CD8-positive, alpha-beta memory T cell (primary cell): ENCODE results near the gene RBM17. TPM values are rescaled to one million over a fixed set of nuclear protein-coding genes. Genes with fewer than 3 reads are reported as not detected.
"Not testable (repeated sequence)": the region's sequence is repeated elsewhere in the genome, so short reads cannot be mapped to it uniquely, and the experiment has no call there.

Source experiments
- CTCF ChIA-PET: fragments of 350-600 bp; sonication (Branson Sonifier 250); formaldehyde crosslinking; loops from one replicate; lab custom pipeline; 2021; ENCODE audit warnings: antibody characterized with exemption; lab: Charles Lee
- POLR2A ChIA-PET: fragments of 350-600 bp; sonication (Branson Sonifier 250); formaldehyde crosslinking; loops from one replicate; lab custom pipeline; 2021; ENCODE audit warnings: antibody characterized with exemption; lab: Charles Lee
- DNase-seq, 5 donors: peaks; one replicate each; pipeline versions ENCODE4 v3.0.0 to v3.0.0-alpha.2; 2020 to 2022; ENCODE audit warnings: mixed read lengths in 1 of 5
- H3K27ac ChIP-seq: one replicate; pipeline ENCODE4 v1.7.0; 2013; ENCODE audit warnings: low read depth, mild to moderate bottlenecking, low read length, moderate library complexity
- H3K27me3 ChIP-seq: 2 replicates; pipeline ENCODE4 v1.7.0; 2013; ENCODE audit warnings: low read length, mild to moderate bottlenecking; ENCODE audit not compliant: insufficient read depth, poor library complexity, severe bottlenecking
- H3K36me3 ChIP-seq: 2 replicates; pipeline ENCODE4 v1.7.0; 2013; ENCODE audit warnings: mild to moderate bottlenecking, low read length, moderate library complexity; ENCODE audit not compliant: insufficient read depth
- H3K4me1 ChIP-seq: 2 replicates; pipeline ENCODE4 v1.7.0; 2013; ENCODE audit warnings: mild to moderate bottlenecking, low read length, moderate library complexity; ENCODE audit not compliant: insufficient read depth
- H3K4me3 ChIP-seq: 2 replicates; pipeline ENCODE4 v1.7.0; 2013; ENCODE audit warnings: mild to moderate bottlenecking, low read length
- H3K9me3 ChIP-seq: 2 replicates; pipeline ENCODE4 v1.7.0; 2013; ENCODE audit warnings: mild to moderate bottlenecking, low read length
- H3K27ac Mint-ChIP-seq, 8 donors: one replicate each; pipeline ENCODE4 v1.8.0; 2020 to 2021; ENCODE audit warnings: mixed read lengths in 8 of 8, mild to moderate bottlenecking in 6 of 8, inconsistent platforms in 3 of 8, moderate library complexity in 3 of 8
- H3K27me3 Mint-ChIP-seq, 2 donors: one replicate each; pipeline ENCODE4 v1.8.0; 2020 to 2021; ENCODE audit warnings: mixed read lengths in 2 of 2, mild to moderate bottlenecking in 1 of 2, moderate library complexity in 1 of 2
- H3K36me3 Mint-ChIP-seq, 3 donors: one replicate each; pipeline ENCODE4 v1.8.0; 2020 to 2021; ENCODE audit warnings: mixed read lengths in 3 of 3, inconsistent platforms in 1 of 3, mild to moderate bottlenecking in 1 of 3
- H3K4me1 Mint-ChIP-seq, 3 donors: one replicate each; pipeline ENCODE4 v1.8.0; 2020 to 2021; ENCODE audit warnings: mixed read lengths in 3 of 3, inconsistent platforms in 1 of 3, mild to moderate bottlenecking in 1 of 3
- H3K4me3 Mint-ChIP-seq, 7 donors: one replicate each; pipeline ENCODE4 v1.8.0; 2020 to 2021; ENCODE audit warnings: mixed read lengths in 7 of 7, mild to moderate bottlenecking in 6 of 7, moderate library complexity in 4 of 7, inconsistent platforms in 2 of 7
- H3K9me3 Mint-ChIP-seq, 5 donors: one replicate each; pipeline ENCODE4 v1.8.0; 2020 to 2022; ENCODE audit warnings: mixed read lengths in 5 of 5, mild to moderate bottlenecking in 3 of 5, moderate library complexity in 2 of 5, inconsistent platforms in 1 of 5
- polyA plus RNA-seq: library from polyadenylated mRNA; unstranded; fragments of 300-500 nt; fragmentation: Illumina TruSeq; gene quantifications from one replicate; pipeline ENCODE4 v1.2.3, GENCODE V29; 2021
- total RNA-seq, 2 experiments: library from RNA; stranded (reverse); gene quantifications; one replicate each; pipeline ENCODE4 v1.2.3, GENCODE V29; 2021

Gene RBM17
- total and polyA plus RNA-seq, 3 experiments from 2014 or later: 91.8 to 282 (median 269) TPM

- H3K9me3 Mint-ChIP-seq: no peaks in the 10 kb centered on the region
- peak overlapping the region in 3 of 8 donors; percentile 2 to 70 (median 17) for H3K27ac Mint-ChIP-seq
- POLR2A ChIA-PET: no interaction called here
- peaks cover 0 to 3% of the 10 kb centered on the region in 2 donors for H3K27me3 Mint-ChIP-seq
- Histone ChIP-seq H3K4me1 (peaks cover 26% of the 10 kb centered on the region), H3K9me3 (no peaks in the 10 kb centered on the region), H3K36me3 (peaks cover 15% of the 10 kb centered on the region), H3K27ac (no peak overlapping the region), H3K27me3 (no peaks in the 10 kb centered on the region), H3K4me3 (no peak overlapping the region)
- H3K4me3 Mint-ChIP-seq: no peak overlapping the region
- DNase-seq: no peak
- peaks cover 44 to 60% (median 57%) of the 10 kb centered on the region in 3 donors for H3K4me1 Mint-ChIP-seq
- H3K36me3 Mint-ChIP-seq: peaks cover 6 to 69% (median 19%) of the 10 kb centered on the region in 3 donors
- CTCF ChIA-PET: interaction anchor here (1.7 to 1.8 kb wide), 2 partner anchors 11 to 41 kb away, joined by 3 to 9 read pairs; no protein-coding TSS in a partner anchor
These were observed 8.2 kb downstream of the RBM17 start for GRCh38 chr10:6097063-6097462.

GRCh38 chr10:6098156-6098555 lies 9.3 kb downstream of the RBM17 start:
- peaks cover 15% of the 10 kb centered on the region for H3K36me3 ChIP-seq
- Mint-ChIP-seq H3K27me3 (peaks cover 0 to 3% of the 10 kb centered on the region in 2 donors), H3K9me3 (no peaks in the 10 kb centered on the region), H3K4me3 (no peak overlapping the region), H3K27ac (peak overlapping the region in 1 of 8 donors; percentile 63), H3K4me1 (peaks cover 39 to 59% (median 57%) of the 10 kb centered on the region in 3 donors), H3K36me3 (peaks cover 6 to 78% (median 19%) of the 10 kb centered on the region in 3 donors)
- POLR2A ChIA-PET: no interaction called here
- H3K4me1 ChIP-seq: peaks cover 21% of the 10 kb centered on the region
- CTCF ChIA-PET: no interaction called here
- no peaks in the 10 kb centered on the region for H3K9me3 ChIP-seq
- H3K27ac ChIP-seq: no peak overlapping the region
- H3K27me3 ChIP-seq: no peaks in the 10 kb centered on the region
- no peak overlapping the region for H3K4me3 ChIP-seq
- DNase-seq: no peak

- H3K9me3 Mint-ChIP-seq: no peaks in the 10 kb centered on the region
- Histone ChIP-seq H3K36me3 (peaks cover 20% of the 10 kb centered on the region), H3K4me1 (peaks cover 9% of the 10 kb centered on the region), H3K27me3 (no peaks in the 10 kb centered on the region), H3K4me3 (no peak overlapping the region), H3K27ac (no peak overlapping the region), H3K9me3 (no peaks in the 10 kb centered on the region)
- ChIA-PET CTCF (interaction anchor here (1.1 kb wide), 1 partner anchor 11 kb away, joined by 3 read pairs; no protein-coding TSS in a partner anchor), POLR2A (no interaction called here)
- H3K4me1 Mint-ChIP-seq: peaks cover 30 to 53% (median 47%) of the 10 kb centered on the region in 3 donors
- H3K27ac Mint-ChIP-seq: peak overlapping the region in 6 of 8 donors; percentile 4 to 82 (median 22)
- DNase-seq: no peak
- peaks cover 6 to 84% (median 21%) of the 10 kb centered on the region in 3 donors for H3K36me3 Mint-ChIP-seq
- no peak overlapping the region for H3K4me3 Mint-ChIP-seq
- H3K27me3 Mint-ChIP-seq: peaks cover 0 to 3% of the 10 kb centered on the region in 2 donors
These were observed 11.5 kb downstream of the RBM17 start for GRCh38 chr10:6100370-6100769.

GRCh38 chr10:6101181-6101580 lies 12.3 kb downstream of the RBM17 start:
- Mint-ChIP-seq H3K27ac (no peak overlapping the region), H3K9me3 (no peaks in the 10 kb centered on the region), H3K27me3 (peaks cover 0 to 3% of the 10 kb centered on the region in 2 donors), H3K4me1 (peaks cover 24 to 45% (median 39%) of the 10 kb centered on the region in 3 donors), H3K4me3 (no peak overlapping the region), H3K36me3 (peaks cover 6 to 85% (median 25%) of the 10 kb centered on the region in 3 donors)
- ChIA-PET CTCF (interaction anchor here (1.1 kb wide), 1 partner anchor 12 kb away, joined by 3 read pairs; no protein-coding TSS in a partner anchor), POLR2A (no interaction called here)
- DNase-seq: no peak
- Histone ChIP-seq H3K4me3 (no peak overlapping the region), H3K27ac (no peak overlapping the region), H3K9me3 (no peaks in the 10 kb centered on the region), H3K27me3 (no peaks in the 10 kb centered on the region), H3K4me1 (peaks cover under 1% of the 10 kb centered on the region), H3K36me3 (peaks cover 24% of the 10 kb centered on the region)

- Mint-ChIP-seq H3K27ac (peak overlapping the region in 2 of 8 donors; percentile 25 to 27), H3K4me1 (peaks cover 19 to 39% (median 33%) of the 10 kb centered on the region in 3 donors), H3K27me3 (peaks cover 0 to 2% of the 10 kb centered on the region in 2 donors), H3K4me3 (no peak overlapping the region), H3K9me3 (no peaks in the 10 kb centered on the region), H3K36me3 (peaks cover 6 to 88% (median 23%) of the 10 kb centered on the region in 3 donors)
- H3K27me3 ChIP-seq: no peaks in the 10 kb centered on the region
- no peak overlapping the region for H3K4me3 ChIP-seq
- POLR2A ChIA-PET: no interaction called here
- no peak for DNase-seq
- H3K4me1 ChIP-seq: no peaks in the 10 kb centered on the region
- H3K9me3 ChIP-seq: no peaks in the 10 kb centered on the region
- CTCF ChIA-PET: no interaction called here
- H3K27ac ChIP-seq: no peak overlapping the region
- peaks cover 31% of the 10 kb centered on the region for H3K36me3 ChIP-seq
These were observed 13.3 kb downstream of the RBM17 start for GRCh38 chr10:6102128-6102527.

GRCh38 chr10:6103591-6103990 lies 14.8 kb downstream of the RBM17 start:
- H3K36me3 Mint-ChIP-seq: peaks cover 0 to 88% (median 17%) of the 10 kb centered on the region in 3 donors
- POLR2A ChIA-PET: no interaction called here
- peak overlapping the region in 1 of 8 donors; percentile 84 for H3K27ac Mint-ChIP-seq
- H3K27ac ChIP-seq: no peak overlapping the region
- no peaks in the 10 kb centered on the region for H3K9me3 ChIP-seq
- no peaks in the 10 kb centered on the region for H3K9me3 Mint-ChIP-seq
- H3K27me3 ChIP-seq: no peaks in the 10 kb centered on the region
- no peak overlapping the region for H3K4me3 ChIP-seq
- no peak for DNase-seq
- peaks cover 30% of the 10 kb centered on the region for H3K36me3 ChIP-seq
- H3K27me3 Mint-ChIP-seq: no peaks in the 10 kb centered on the region
- CTCF ChIA-PET: no interaction called here
- H3K4me3 Mint-ChIP-seq: no peak overlapping the region
- peaks cover 5% of the 10 kb centered on the region for H3K4me1 ChIP-seq
- H3K4me1 Mint-ChIP-seq: peaks cover 15 to 38% (median 31%) of the 10 kb centered on the region in 3 donors

GRCh38 chr10:6107616-6108015 lies 18.8 kb downstream of the RBM17 start:
- H3K4me3 Mint-ChIP-seq, H3K27ac ChIP-seq, H3K27me3 Mint-ChIP-seq, H3K27me3 ChIP-seq, H3K9me3 Mint-ChIP-seq, DNase-seq, H3K4me3 ChIP-seq, H3K9me3 ChIP-seq, POLR2A ChIA-PET: not testable (repeated sequence)
- Mint-ChIP-seq H3K4me1 (peaks cover 27 to 48% (median 38%) of the 10 kb centered on the region in 3 donors), H3K27ac (peak overlapping the region in 1 of 8 donors; percentile 82), H3K36me3 (peaks cover 5 to 90% (median 36%) of the 10 kb centered on the region in 3 donors)
- Histone ChIP-seq H3K36me3 (peaks cover 55% of the 10 kb centered on the region), H3K4me1 (peaks cover 10% of the 10 kb centered on the region)
- CTCF ChIA-PET: interaction anchor here (0.8 to 4.6 kb wide), 7 partner anchors 25 to 303 kb away, joined by 3 to 25 read pairs (median 5); partner anchors contain the start of gene PFKFB3

GRCh38 chr10:6108072-6108471 lies 19.2 kb downstream of the RBM17 start:
- Histone ChIP-seq H3K9me3 (no peaks in the 10 kb centered on the region), H3K4me1 (peaks cover 10% of the 10 kb centered on the region), H3K27ac (no peak overlapping the region), H3K4me3 (no peak overlapping the region), H3K27me3 (no peaks in the 10 kb centered on the region), H3K36me3 (peaks cover 59% of the 10 kb centered on the region)
- Mint-ChIP-seq H3K36me3 (peaks cover 10 to 90% (median 38%) of the 10 kb centered on the region in 3 donors), H3K27me3 (peaks cover 0 to 1% of the 10 kb centered on the region in 2 donors), H3K4me3 (no peak overlapping the region), H3K4me1 (peaks cover 27 to 45% (median 35%) of the 10 kb centered on the region in 3 donors), H3K9me3 (no peaks in the 10 kb centered on the region), H3K27ac (peak overlapping the region in 5 of 8 donors; percentile 47 to 91 (median 83))
- CTCF ChIA-PET: interaction anchor here (0.8 to 4.6 kb wide), 7 partner anchors 25 to 302 kb away, joined by 3 to 25 read pairs (median 6); partner anchors contain the start of gene PFKFB3
- DNase-seq: no peak
- POLR2A ChIA-PET: no interaction called here
